Measurements from ENCODE around the gene UAP1L1.
A peak's percentile ranks its signal among the peaks of the same experiment; 100 is the strongest.

UAP1L1 gene

GRCh38 chr9:137070906-137071275 is 6.4 kb upstream of the UAP1L1 start (continued):
- TF ChIP-seq ZNF704 (tag by site-specific recombination; IDR thresholded peaks at IDR 0.05) (no peak), ZNF223 (tag by site-specific recombination; IDR thresholded peaks at IDR 0.05) (no peak), OVOL3 (tag by site-specific recombination; IDR thresholded peaks at IDR 0.05) (0 out of 2 replicates have a peak, but pooled peaks have one; percentile 22), ZSCAN5A (tag by site-specific recombination; IDR thresholded peaks at IDR 0.05) (no peak), ZNF335 (tag by site-specific recombination; conservative IDR thresholded peaks at IDR 0.05) (peak; percentile 42; the same call in 1 of the 2 replicates), KLF8 (tag by site-specific recombination; IDR thresholded peaks at IDR 0.05) (peak; percentile 9; the same call in 1 of the 2 replicates), ZNF521 (tag by site-specific recombination; IDR thresholded peaks at IDR 0.05) (no peak), KLF1 (tag by site-specific recombination; IDR thresholded peaks at IDR 0.05) (no peak), ZNF169 (tag by site-specific recombination; IDR thresholded peaks at IDR 0.05) (no peak), ZNF501 (tag by site-specific recombination; IDR thresholded peaks at IDR 0.05) (no peak), WT1 (tag by site-specific recombination; IDR thresholded peaks at IDR 0.05) (no peak), BCL11A (tag by site-specific recombination; IDR thresholded peaks at IDR 0.05; ENCODE audit: low read depth) (no peak), ZBTB49 (tag by site-specific recombination; IDR thresholded peaks at IDR 0.05; ENCODE audit: low read depth) (no peak), SP3 (tag by site-specific recombination; IDR thresholded peaks at IDR 0.05) (peak; percentile 72), ZSCAN18 (tag by site-specific recombination; IDR thresholded peaks at IDR 0.05) (no peak), MEIS1 (CRISPR knock-in tag; IDR thresholded peaks at IDR 0.05; ENCODE audit: borderline replicate concordance) (no peak), INSM2 (tag by site-specific recombination; IDR thresholded peaks at IDR 0.05) (no peak), ZIC2 (tag by site-specific recombination; IDR thresholded peaks at IDR 0.05) (no peak), ZSCAN30 (tag by site-specific recombination; IDR thresholded peaks at IDR 0.05) (no peak), ZBTB17 (tag by site-specific recombination; IDR thresholded peaks at IDR 0.05) (0 out of 2 replicates have a peak, but pooled peaks have one; percentile 22), ZFHX2 (tag by site-specific recombination; conservative IDR thresholded peaks at IDR 0.05) (peak; percentile 37; the same call in 1 of the 2 replicates), ZNF76 (tag by site-specific recombination; IDR thresholded peaks at IDR 0.05; ENCODE audit: borderline replicate concordance, low read depth) (no peak), ZNF629 (tag by site-specific recombination; IDR thresholded peaks at IDR 0.05) (no peak), ZNF549 (tag by site-specific recombination; IDR thresholded peaks at IDR 0.05) (no peak), ZNF654 (tag by site-specific recombination; IDR thresholded peaks at IDR 0.05; ENCODE audit: low read depth) (no peak), IKZF3 (tag by site-specific recombination; IDR thresholded peaks at IDR 0.05) (0 out of 2 replicates have a peak, but pooled peaks have one; percentile 9), PATZ1 (tag by site-specific recombination; IDR thresholded peaks at IDR 0.05) (0 out of 2 replicates have a peak, but pooled peaks have one; percentile 81), ZNF391 (tag by site-specific recombination; IDR thresholded peaks at IDR 0.05; ENCODE audit: borderline replicate concordance, low read depth) (no peak), ZNF362 (tag by site-specific recombination; IDR thresholded peaks at IDR 0.05) (no peak), HOXC10 (CRISPR knock-in tag; IDR thresholded peaks at IDR 0.05) (no peak), GLIS2 (tag by site-specific recombination; IDR thresholded peaks at IDR 0.05) (peak; percentile 80)
